OCI-LY3 (cell line): ENCODE measurements around the gene BAG3.
A peak's percentile ranks its signal among the peaks of the same experiment; 100 is the strongest.

ENCODE experiments used
- H2AFZ ChIP-seq: fragments of 200-600, 300-600 bp; shearing (Covaris generic); 2 replicates; pipeline ENCODE4 v1.6.0; 2014; ENCODE audit warnings: antibody characterized with exemption, low read depth, low read length
- H3K27ac ChIP-seq: fragments of 200-600, 300-600 bp; sonication (generic); 2 replicates; pipeline ENCODE4 v1.5.1; 2014; ENCODE audit warnings: mild to moderate bottlenecking, low read length, moderate library complexity, mixed read lengths
- H3K27me3 ChIP-seq: fragments of 200-600, 300-600 bp; sonication (generic); 2 replicates; pipeline ENCODE4 v1.6.1; 2014; ENCODE audit warnings: low read depth, low read length, mixed read lengths
- H3K36me3 ChIP-seq: fragments of 200-600, 300-600 bp; sonication (generic); replicated peaks from 2 replicates; pipeline ENCODE3; 2014; ENCODE audit warnings: low read depth, low read length, mixed read lengths
- H3K4me1 ChIP-seq: fragments of 300-600, 200-600 bp; sonication (generic); 2 replicates; pipeline ENCODE4 v1.6.1; 2014; ENCODE audit warnings: low read length, mixed read lengths
- H3K4me2 ChIP-seq: fragments of 200-600, 300-600 bp; sonication (generic); 2 replicates; pipeline ENCODE4 v1.6.1; 2014; ENCODE audit warnings: low read length, mixed read lengths
- H3K4me3 ChIP-seq: fragments of 300-600, 200-600 bp; sonication (generic); 2 replicates; pipeline ENCODE4 v1.5.1; 2014; ENCODE audit warnings: antibody characterized with exemption, mild to moderate bottlenecking, low read length, moderate library complexity
- H3K79me2 ChIP-seq: fragments of 300-600, 200-600 bp; shearing (Covaris generic); 2 replicates; pipeline ENCODE4 v1.6.1; 2014; ENCODE audit warnings: mild to moderate bottlenecking, low read length, mixed read lengths
- H3K9ac ChIP-seq: fragments of 300-600, 200-600 bp; shearing (Covaris generic); 2 replicates; pipeline ENCODE4 v1.6.0; 2014; ENCODE audit warnings: mild to moderate bottlenecking, low read length, moderate library complexity
- H3K9me3 ChIP-seq: fragments of 200-600, 300-600 bp; shearing (Covaris generic); 2 replicates; pipeline ENCODE4 v1.6.1; 2014; ENCODE audit warnings: low read length, mixed read lengths; ENCODE audit not compliant: insufficient read depth
- H4K20me1 ChIP-seq: fragments of 200-600, 300-600 bp; sonication (generic); 2 replicates; pipeline ENCODE4 v1.6.1; 2016; ENCODE audit warnings: low read length, mixed read lengths; ENCODE audit not compliant: insufficient read depth
- EZH2phosphoT487 ChIP-seq: fragments of 200-600 bp; shearing (Covaris generic); IDR thresholded peaks from 2 replicates; pipeline ENCODE4 v1.6.1; 2018; ENCODE audit warnings: antibody characterized with exemption, mixed run types, low read depth
- TF ChIP-seq, protein P1 (sequence below): fragments of 200-600, 300-600 bp; sonication (generic); IDR thresholded peaks from 2 replicates; pipeline ENCODE4 v1.5.1; 2014; ENCODE audit warnings: antibody characterized with exemption, low read length, low read depth

BAG3 gene

GRCh38 chr10:119723624-119724023 is 72.4 kb downstream of the BAG3 start:
- TF ChIP-seq, protein P1, sequence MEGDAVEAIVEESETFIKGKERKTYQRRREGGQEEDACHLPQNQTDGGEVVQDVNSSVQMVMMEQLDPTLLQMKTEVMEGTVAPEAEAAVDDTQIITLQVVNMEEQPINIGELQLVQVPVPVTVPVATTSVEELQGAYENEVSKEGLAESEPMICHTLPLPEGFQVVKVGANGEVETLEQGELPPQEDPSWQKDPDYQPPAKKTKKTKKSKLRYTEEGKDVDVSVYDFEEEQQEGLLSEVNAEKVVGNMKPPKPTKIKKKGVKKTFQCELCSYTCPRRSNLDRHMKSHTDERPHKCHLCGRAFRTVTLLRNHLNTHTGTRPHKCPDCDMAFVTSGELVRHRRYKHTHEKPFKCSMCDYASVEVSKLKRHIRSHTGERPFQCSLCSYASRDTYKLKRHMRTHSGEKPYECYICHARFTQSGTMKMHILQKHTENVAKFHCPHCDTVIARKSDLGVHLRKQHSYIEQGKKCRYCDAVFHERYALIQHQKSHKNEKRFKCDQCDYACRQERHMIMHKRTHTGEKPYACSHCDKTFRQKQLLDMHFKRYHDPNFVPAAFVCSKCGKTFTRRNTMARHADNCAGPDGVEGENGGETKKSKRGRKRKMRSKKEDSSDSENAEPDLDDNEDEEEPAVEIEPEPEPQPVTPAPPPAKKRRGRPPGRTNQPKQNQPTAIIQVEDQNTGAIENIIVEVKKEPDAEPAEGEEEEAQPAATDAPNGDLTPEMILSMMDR: no peak
- no peak for TF ChIP-seq EZH2phosphoT487
- Histone ChIP-seq H4K20me1 (peaks cover 7% of the 10 kb centered on the region; the same call in 1 of the 2 replicates), H3K36me3 (no peaks in the 10 kb centered on the region), H3K4me2 (peak overlapping the region; percentile 100), H3K4me1 (peaks cover 41% of the 10 kb centered on the region), H3K79me2 (peaks cover 21% of the 10 kb centered on the region), H2AFZ (no peak overlapping the region; the same call in 1 of the 2 replicates), H3K9me3 (no peaks in the 10 kb centered on the region), H3K9ac (no peak overlapping the region), H3K27me3 (no peaks in the 10 kb centered on the region), H3K27ac (peak overlapping the region; percentile 76), H3K4me3 (no peak overlapping the region; the same call in 1 of the 2 replicates)

- Histone ChIP-seq H3K27ac (peak overlapping the region; percentile 76), H3K4me1 (peaks cover 45% of the 10 kb centered on the region), H3K4me3 (peak overlapping the region; percentile 91), H3K36me3 (no peaks in the 10 kb centered on the region), H4K20me1 (peaks cover 9% of the 10 kb centered on the region; the same call in 1 of the 2 replicates), H3K79me2 (peaks cover 24% of the 10 kb centered on the region), H3K4me2 (peak overlapping the region; percentile 100), H3K9me3 (no peaks in the 10 kb centered on the region), H3K9ac (peak overlapping the region; percentile 90), H2AFZ (no peak overlapping the region), H3K27me3 (no peaks in the 10 kb centered on the region)
- TF ChIP-seq, protein P1: no peak
- no peak for TF ChIP-seq EZH2phosphoT487
Measured at GRCh38 chr10:119724593-119725516, 73.7 kb downstream of the BAG3 start.

GRCh38 chr10:119725517-119725827 is 74.3 kb downstream of the BAG3 start:
- Histone ChIP-seq H3K27me3 (no peaks in the 10 kb centered on the region), H3K27ac (peak overlapping the region; percentile 76), H3K4me1 (peaks cover 45% of the 10 kb centered on the region), H2AFZ (no peak overlapping the region), H3K79me2 (peaks cover 24% of the 10 kb centered on the region), H3K4me3 (peak overlapping the region; percentile 91), H3K9ac (peak overlapping the region; percentile 90), H3K4me2 (peak overlapping the region; percentile 100), H3K36me3 (no peaks in the 10 kb centered on the region), H3K9me3 (no peaks in the 10 kb centered on the region), H4K20me1 (peaks cover 9% of the 10 kb centered on the region; the same call in 1 of the 2 replicates)
- TF ChIP-seq, protein P1: no peak
- TF ChIP-seq EZH2phosphoT487: no peak

GRCh38 chr10:119725828-119726675 is 74.9 kb downstream of the BAG3 start, which contains the start of gene INPP5F:
INPP5F (plus strand) TSS chr10:119726050; CDS start chr10:119726263, 213 bp downstream.
- Histone ChIP-seq H3K36me3 (no peaks in the 10 kb centered on the region), H2AFZ (no peak within 1 kb of the TSS), H3K4me1 (peaks cover 45% of the 10 kb centered on the region), H3K9ac (peak within 1 kb of the TSS; percentile 90), H3K9me3 (no peaks in the 10 kb centered on the region), H3K79me2 (peaks cover 24% of the 10 kb centered on the region), H3K27ac (peak within 1 kb of the TSS; percentile 76), H3K27me3 (no peaks in the 10 kb centered on the region), H4K20me1 (peaks cover 9% of the 10 kb centered on the region; the same call in 1 of the 2 replicates), H3K4me3 (peak within 1 kb of the TSS; percentile 91), H3K4me2 (peak within 1 kb of the TSS; percentile 100)
- TF ChIP-seq, protein P1: 0 out of 2 replicates have a peak, but pooled peaks have one; percentile 15
- no peak for TF ChIP-seq EZH2phosphoT487
